HG03378 (cell line): ENCODE measurements around the gene TNFRSF8.

ENCODE experiments used
- ATAC-seq: cut with Tn5 transposase; IDR thresholded peaks from one replicate; pipeline ENCODE4 v1.9.1; 2021; ENCODE audit warnings: mild to moderate bottlenecking, moderate library complexity; ENCODE audit not compliant: unreplicated experiment

Gene TNFRSF8

GRCh38 chr1:12172042-12172851 lies 109.1 kb downstream of the TNFRSF8 start:
- no peak for ATAC-seq

DNA sequence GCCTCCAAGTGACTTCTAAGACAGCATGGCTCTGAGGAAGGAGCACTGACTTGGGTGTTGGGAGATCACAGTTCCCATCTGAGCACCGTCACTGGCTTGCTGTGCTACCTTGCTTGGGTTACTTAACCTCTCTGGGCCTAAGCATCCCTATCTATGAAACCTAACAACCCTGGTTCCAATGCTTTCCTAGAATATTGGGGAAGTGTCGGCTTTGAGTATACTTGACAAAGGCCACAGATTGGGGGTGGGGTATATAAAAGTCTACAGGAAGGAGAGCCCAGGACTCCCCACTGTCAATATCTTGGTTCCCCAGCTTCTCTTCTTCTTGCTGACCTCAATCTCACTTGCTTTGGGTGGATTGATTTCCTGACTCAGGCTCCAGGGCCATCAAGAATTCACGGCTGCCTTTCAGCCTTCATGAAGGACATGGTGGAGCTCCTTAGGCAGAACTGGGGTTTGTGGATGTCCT lies 110.0 kb downstream of the TNFRSF8 start:
- no peak for ATAC-seq

DNA sequence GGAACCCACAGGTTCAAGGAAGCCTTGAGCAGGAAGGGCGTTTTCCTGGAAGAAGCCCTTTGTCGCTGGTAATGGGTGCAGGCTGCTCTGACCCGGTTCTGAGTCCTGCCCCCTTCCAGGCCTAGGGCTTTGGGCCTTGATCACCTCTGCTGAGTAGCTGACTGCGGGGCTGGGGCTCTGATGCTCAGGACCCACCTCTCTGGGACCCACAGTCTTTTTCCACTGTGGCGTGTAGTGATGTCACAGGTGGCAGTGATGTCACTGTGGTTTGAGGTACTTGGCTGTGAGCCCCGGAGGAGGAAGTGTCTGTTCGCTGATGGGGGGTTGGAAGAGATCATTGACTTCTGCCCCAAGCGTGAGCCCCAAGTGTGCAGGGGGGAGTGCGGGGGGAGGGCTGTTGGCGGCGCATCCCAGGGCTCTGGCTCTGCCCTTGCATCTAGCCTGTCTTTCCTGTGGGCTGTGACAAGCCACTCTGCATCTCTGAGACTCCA lies 110.6 kb downstream of the TNFRSF8 start:
- no peak for ATAC-seq

DNA sequence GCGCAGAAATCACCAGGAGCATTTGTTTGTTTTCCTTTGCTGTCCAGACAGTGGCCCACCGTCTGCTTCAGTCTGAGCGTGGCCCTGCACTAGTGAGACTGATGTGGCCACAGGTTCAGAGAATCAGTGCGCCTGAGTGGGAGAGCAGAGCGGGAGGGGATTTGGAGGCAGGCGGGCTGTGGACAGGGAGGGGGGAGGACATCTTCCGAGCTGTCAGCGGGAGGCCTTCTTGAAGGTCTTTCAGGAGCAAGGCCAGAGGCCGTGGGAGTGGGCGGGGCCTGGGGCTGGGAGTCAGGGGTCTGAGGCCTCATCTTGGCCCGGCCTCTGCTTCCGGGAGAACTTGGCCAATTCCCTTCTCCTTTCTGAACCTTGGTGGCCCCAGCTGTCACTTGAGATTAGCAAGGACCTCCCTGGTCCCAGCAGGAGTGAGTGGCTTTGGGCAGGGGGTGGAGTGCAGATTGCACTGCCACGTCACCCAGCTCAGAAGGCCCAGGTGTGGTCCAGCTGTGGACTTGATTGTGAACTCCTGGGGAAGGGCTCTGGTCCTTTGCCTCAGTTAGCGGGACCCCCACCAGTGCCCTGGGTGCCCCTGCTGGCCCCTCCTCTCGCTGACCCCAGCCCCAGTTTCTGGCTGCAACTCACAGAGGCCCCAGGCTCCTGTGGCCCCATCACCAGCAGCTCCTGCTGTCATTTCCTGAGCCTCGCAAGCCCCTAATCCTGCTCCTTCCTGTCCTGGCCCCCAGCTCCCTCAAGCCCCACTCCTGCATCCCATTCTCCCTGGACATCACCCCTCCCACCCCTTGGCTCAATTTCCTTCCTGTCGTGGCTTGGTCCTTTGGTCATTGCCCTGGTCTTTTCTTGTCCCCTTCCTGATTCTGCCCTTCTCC lies 112.1 kb downstream of the TNFRSF8 start:
- no peak for ATAC-seq

GRCh38 chr1:12176298-12177118 lies 113.4 kb downstream of the TNFRSF8 start:
- ATAC-seq = no peak

DNA sequence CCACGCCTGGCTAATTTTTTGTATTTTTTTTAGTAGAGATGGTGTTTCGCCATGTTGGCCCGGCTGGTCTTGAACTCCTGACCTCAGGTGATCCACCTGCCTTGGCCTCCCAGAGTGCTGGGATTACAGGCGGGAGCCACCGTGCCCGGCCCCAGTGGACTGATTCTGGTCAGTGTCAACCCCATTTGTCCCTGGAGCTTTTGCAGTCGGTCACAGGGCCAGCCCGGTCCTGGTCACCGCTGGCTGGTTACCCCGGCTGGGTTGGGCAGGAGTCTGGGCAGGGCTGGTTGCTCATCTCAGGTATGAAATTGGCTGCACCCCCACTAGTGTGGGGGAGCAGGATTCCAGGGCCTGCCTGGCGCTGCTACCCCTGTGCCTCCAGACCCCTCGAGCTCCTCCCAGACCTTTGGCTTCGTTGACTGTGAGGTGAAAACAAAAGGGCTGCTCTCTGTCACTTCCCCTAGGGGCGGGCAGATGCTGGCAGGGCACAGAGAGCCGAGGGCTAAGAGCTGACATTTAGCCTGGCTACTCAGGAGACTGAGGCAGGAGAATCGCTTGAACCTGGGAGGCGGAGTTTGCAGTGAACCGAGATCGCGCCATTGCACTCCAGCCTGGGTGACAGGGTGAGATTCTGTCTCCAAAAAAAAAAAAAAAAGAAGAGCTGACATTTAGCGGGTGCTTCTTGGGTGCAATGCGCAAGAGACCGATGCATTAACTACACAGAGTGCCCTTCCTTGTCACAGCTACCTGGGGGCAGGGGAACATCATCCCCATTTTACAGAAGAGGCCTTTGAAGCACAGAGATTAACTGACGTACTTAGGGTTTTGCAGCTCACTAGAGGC lies 114.3 kb downstream of the TNFRSF8 start:
- ATAC-seq = no peak

GRCh38 chr1:12177999-12178441 lies 114.9 kb downstream of the TNFRSF8 start:
- ATAC-seq = no peak

DNA sequence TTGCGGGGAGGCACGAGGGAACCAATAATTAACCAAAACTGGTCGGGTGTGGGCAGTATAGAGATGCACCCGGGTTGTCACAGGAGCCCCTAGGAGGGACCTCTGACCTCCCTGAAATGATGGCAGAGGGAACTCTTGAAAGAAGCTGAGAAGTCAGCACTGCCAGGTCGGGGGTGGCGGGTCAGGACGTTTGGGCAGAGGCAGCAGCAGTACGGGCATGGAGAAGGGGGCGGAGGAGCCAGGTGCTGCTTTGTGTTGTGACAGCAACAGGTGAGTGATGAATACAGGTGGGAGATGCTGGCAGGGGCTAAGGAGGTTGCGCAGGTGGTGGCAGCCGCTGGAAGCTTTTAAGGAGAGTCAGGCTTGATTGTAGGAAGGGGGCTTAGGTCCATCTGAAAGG lies 115.4 kb downstream of the TNFRSF8 start:
- no peak for ATAC-seq

- no peak for ATAC-seq
Measured at GRCh38 chr1:12179111-12179519, 116.0 kb downstream of the TNFRSF8 start.

- no peak for ATAC-seq
Measured at GRCh38 chr1:12179676-12180075, 116.6 kb downstream of the TNFRSF8 start.

DNA sequence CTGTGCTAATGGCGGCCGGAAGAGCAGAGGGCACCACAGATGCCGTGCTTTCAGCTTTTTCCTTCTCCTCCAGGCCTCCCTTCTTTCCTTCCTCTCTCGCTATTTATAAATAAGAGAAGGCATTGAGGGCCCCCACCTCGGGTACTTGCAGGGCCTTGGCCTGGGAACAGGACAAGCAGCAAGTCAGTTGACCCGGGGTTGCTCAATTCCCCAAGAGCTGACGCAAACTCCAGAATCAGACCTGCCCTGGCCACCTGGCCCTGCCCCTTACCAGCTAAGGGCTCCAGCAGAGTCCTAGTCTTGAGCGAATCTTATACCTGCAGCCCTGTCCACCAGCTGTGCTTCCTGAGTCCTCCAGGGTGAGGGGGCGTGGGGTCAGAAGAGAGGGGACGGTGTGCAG lies 117.2 kb downstream of the TNFRSF8 start:
- no peak for ATAC-seq

- ATAC-seq = no peak
Measured at GRCh38 chr1:12180903-12181302, 117.8 kb downstream of the TNFRSF8 start.

GRCh38 chr1:12181568-12181967 lies 118.5 kb downstream of the TNFRSF8 start:
- ATAC-seq = no peak

GRCh38 chr1:12182410-12182984 lies 119.4 kb downstream of the TNFRSF8 start:
- no peak for ATAC-seq

DNA sequence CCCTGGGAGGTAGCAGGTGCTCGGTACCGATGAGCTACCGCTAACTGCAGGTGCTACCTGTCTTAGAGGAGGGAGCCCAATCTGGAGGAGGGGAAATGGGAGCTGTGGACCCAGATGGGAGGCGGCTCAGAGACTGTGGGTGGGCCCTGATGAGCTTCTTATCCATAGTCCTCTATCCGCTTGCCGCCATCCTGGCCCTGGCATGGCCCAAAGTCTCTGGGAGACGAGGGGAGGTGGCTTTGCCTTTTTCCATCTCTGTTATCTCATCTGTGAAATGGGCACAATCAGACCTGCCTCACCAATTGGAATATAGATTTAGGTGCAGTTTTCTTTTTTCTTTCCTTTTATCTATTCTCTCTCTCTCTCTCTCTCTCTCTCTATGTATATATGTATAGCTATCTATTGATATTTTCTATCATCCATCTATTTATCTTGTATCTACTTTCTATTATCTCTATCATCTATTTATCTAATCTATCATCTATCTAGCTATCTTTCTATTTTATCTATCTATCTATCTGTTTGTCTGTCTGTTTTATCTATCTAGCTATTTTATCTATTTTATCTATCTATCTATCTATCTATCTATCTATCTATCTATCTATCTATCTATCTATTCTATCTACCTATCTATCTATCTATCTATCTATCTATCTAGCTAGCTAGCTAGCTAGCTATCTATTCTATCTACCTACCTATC lies 120.1 kb downstream of the TNFRSF8 start:
- ATAC-seq = no peak

DNA sequence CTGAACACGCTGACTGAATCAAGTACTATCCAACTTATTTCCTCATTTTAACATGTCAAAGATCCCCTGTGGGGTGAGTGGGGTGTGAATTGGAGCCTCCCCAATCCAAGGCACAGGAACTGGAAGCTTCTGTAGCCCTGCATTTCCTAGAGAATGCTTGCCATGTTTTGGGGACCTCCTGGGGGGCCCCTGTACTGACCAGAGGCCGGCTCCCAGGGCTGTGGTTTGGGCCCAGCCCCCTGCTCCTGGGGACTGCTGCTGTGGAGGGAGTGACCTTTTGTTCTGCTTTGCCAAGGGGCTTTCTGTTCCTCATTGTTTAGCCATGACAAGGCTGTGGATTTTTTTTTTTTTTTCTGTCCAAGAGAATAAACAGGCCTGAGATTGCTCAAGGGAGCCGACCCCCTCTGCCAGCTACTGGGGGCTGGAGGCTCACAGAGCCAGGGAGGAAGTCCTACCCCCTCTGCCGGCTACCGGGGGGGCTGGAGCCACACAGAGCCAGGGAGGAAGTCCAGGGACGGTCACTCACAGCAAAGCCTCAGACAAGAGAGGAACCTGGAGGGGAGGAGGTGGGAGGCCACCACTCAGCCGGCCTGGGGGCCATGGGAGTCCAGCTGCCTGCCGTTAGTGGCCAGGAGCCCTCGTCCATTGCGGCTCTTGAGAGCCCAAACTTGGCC lies 121.0 kb downstream of the TNFRSF8 start:
- ATAC-seq = no peak

- ATAC-seq = no peak
Measured at GRCh38 chr1:12185036-12185917, 122.2 kb downstream of the TNFRSF8 start.
